22Rv1 (cell line): Measurements from ENCODE around the gene SMOC2.

Experiments used
- CTCF ChIP-seq: fragments of 450-650 bp; IDR thresholded peaks from 2 replicates; pipeline ENCODE4 v1.5.1; 2017; ENCODE audit warnings: mild to moderate bottlenecking
- ZFX ChIP-seq: fragments of 450-650 bp; IDR thresholded peaks from 2 replicates; pipeline ENCODE4 v1.6.1; 2017; ENCODE audit warnings: antibody characterized with exemption, borderline replicate concordance

- TF ChIP-seq CTCF, result no peak
- TF ChIP-seq ZFX, result no peak
Observed at GRCh38 chr6:168533414-168533813, 92.4 kb downstream of the SMOC2 start.
